GM12875 (cell line): Measurements from ENCODE around the gene GGNBP2.

ENCODE experiments used
- H3K4me3 ChIP-seq: one replicate; pipeline ENCODE4 v1.5.1; 2011; ENCODE audit warnings: low read depth, low read length, control low read depth
- TF ChIP-seq, protein P1 (sequence below): IDR thresholded peaks from 2 replicates; pipeline ENCODE4 v1.5.1; 2011; ENCODE audit warnings: low read depth, mild to moderate bottlenecking, control low read depth, inconsistent platforms, low read length, moderate library complexity, borderline replicate concordance; ENCODE audit not compliant: insufficient read depth

GGNBP2 gene

GRCh38 chr17:36523113-36523512, 21.6 kb upstream of the GGNBP2 start:
- no peak overlapping the region for H3K4me3 ChIP-seq
- TF ChIP-seq, protein P1, sequence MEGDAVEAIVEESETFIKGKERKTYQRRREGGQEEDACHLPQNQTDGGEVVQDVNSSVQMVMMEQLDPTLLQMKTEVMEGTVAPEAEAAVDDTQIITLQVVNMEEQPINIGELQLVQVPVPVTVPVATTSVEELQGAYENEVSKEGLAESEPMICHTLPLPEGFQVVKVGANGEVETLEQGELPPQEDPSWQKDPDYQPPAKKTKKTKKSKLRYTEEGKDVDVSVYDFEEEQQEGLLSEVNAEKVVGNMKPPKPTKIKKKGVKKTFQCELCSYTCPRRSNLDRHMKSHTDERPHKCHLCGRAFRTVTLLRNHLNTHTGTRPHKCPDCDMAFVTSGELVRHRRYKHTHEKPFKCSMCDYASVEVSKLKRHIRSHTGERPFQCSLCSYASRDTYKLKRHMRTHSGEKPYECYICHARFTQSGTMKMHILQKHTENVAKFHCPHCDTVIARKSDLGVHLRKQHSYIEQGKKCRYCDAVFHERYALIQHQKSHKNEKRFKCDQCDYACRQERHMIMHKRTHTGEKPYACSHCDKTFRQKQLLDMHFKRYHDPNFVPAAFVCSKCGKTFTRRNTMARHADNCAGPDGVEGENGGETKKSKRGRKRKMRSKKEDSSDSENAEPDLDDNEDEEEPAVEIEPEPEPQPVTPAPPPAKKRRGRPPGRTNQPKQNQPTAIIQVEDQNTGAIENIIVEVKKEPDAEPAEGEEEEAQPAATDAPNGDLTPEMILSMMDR, result no peak

DNA sequence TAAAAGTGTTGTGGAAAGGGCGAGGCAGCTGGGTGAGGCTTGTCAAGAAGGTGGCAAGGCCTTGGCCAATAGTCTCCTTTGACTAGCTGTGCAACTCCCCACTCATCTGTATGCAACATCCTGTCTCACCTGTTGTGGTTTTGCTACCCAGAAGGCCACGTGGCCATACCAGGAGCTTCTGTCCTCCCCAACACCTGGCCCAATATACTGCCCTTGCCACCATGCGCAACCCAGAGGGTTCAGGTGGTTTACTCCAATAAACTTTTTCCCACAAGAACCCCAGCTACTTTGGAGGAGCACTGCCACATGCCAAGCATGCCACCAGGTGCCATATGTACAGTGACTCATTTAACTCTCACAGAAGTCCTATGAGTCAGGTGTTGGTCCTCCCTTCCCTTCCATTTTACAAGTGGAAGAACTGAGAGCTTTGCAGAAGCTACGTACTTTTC, 20.3 kb upstream of the GGNBP2 start:
- no peak overlapping the region for H3K4me3 ChIP-seq
- TF ChIP-seq, protein P1, result no peak

GRCh38 chr17:36525113-36525512, 19.6 kb upstream of the GGNBP2 start:
- TF ChIP-seq, protein P1, result no peak
- no peak overlapping the region for H3K4me3 ChIP-seq

GRCh38 chr17:36525888-36526287, 18.8 kb upstream of the GGNBP2 start:
- H3K4me3 ChIP-seq, result no peak overlapping the region
- TF ChIP-seq, protein P1, result no peak

DNA sequence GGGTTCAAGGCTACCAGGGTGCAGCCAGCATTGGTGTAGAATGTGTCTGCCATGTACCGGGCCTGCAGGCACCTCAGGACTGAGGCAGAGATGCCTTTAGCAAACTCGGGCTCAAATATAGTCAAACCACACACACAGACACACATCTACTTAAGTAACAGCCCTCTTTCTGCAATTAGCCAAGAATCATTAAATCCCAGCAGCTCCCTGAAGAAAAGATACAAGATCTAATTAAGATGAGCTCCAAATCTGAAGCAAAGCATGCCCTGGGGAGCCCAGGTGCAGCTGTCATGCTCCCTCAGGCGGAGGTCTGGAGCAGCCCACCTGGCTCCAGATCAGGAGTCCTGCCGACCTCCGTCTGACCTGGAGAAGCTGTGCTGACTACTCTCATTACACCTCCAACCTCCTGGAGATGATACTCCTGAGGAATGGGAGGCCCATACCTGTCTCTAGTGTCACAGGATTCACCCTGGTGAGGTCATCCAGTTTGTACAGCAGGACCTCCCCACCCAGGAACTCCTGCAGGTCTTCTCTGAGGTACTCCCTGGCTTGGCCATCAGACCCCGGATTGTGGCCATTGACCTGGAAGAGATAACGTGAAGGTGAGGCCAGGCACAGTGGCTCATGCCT, 17.0 kb upstream of the GGNBP2 start:
- TF ChIP-seq, protein P1, result no peak
- H3K4me3 ChIP-seq, result no peak overlapping the region

DNA sequence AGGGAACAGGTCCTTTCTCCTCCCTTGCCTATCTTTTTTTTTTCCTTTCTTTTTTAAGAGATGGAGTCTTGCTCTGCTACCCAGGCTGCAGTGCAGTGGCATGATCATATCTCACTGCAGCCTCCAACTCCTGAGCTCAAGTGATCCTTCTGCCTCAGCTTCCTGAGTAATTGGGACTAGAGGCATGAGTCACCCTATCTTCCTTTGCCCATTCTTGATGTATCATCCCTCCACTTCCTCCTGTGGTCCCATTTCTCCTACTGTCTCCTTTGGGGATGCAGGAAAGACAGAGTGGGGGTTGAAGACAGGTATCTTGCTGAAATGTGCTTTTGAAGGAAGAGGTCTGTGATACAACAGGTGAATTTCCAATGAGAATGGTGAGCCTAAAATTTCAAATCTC, 15.6 kb upstream of the GGNBP2 start:
- H3K4me3 ChIP-seq, result no peak overlapping the region
- TF ChIP-seq, protein P1, result no peak

GRCh38 chr17:36532435-36532975, 12.2 kb upstream of the GGNBP2 start:
- H3K4me3 ChIP-seq, result no peak overlapping the region
- TF ChIP-seq, protein P1, result no peak
